CD4-positive, alpha-beta T cell treated with Interleukin-6 at 100 ng/mL for 8 hours (primary cell): ENCODE measurements around the gene TLR3.

ENCODE experiments used
- DNase-seq: peaks from one replicate; pipeline ENCODE4 v3.0.0-alpha.2; 2020; ENCODE audit warnings: mixed read lengths, low spot score

The TLR3 gene

GRCh38 chr4:186105647-186106321 lies 36.8 kb downstream of the TLR3 start:
- no peak for DNase-seq

GRCh38 chr4:186107947-186108346 lies 39.0 kb downstream of the TLR3 start:
- no peak for DNase-seq

- no peak for DNase-seq
Observed at GRCh38 chr4:186108391-186108790, 39.4 kb downstream of the TLR3 start.

DNA sequence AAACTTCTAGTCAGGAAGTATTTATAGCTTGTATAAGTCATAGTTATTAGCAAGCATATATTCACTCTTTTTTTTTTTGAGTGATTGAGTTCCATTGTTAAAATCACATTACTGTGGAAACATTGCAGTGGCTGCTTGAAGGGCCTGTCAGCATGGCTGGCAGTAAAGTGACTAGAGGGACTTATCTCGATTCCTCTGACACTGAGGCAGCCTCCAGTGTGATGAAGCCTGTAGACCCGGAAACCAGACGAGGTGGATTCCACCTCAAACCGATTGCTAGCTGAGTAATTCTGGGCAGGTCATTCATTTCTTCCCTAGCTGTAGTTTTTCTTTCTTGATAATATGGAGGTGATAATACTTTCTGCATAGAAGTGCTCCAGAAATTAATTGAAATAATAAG lies 40.3 kb downstream of the TLR3 start:
- DNase-seq: no peak

DNA sequence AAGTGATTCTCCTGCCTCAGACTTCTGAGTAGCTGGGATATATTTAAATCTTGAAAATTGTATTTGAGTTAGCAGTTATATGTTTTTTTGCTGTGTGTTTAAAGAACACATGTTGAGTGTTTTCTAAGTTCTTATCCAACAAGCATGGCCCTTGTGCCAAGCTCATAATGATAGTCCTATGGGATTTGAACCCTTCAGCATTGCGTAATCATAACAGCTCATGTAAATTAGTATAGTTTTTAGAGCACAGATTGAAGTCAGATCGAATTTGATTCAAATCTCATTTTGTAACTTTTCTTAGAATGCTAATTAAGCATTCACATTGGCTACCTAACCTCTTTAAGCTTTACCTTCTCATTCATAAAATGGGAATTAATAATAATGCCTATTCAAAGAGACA lies 47.7 kb downstream of the TLR3 start:
- no peak for DNase-seq

DNA sequence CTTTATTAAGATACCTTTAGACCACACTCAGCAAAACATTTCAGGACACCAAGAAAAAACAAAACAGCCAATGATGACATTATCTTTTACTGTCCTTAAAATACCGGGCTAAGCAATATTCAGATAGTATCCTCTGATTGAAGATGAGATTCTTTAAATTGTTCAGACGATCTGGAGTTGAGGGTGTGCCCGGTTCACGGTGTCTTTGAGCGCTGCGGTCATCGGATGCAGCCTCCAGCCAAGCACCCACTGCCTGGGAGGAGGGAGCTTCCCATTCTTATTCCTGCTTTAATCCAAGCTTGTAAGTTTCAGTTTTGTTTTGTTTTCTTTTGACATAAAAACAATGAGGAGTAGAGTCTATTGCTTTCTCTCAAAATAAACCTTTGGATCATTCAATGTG lies 49.6 kb downstream of the TLR3 start:
- no peak for DNase-seq

- no peak for DNase-seq
Observed at GRCh38 chr4:186121057-186121456, 52.1 kb downstream of the TLR3 start.

GRCh38 chr4:186128842-186129241 lies 59.9 kb downstream of the TLR3 start:
- no peak for DNase-seq

GRCh38 chr4:186131935-186132334 lies 63.0 kb downstream of the TLR3 start:
- no peak for DNase-seq

DNA sequence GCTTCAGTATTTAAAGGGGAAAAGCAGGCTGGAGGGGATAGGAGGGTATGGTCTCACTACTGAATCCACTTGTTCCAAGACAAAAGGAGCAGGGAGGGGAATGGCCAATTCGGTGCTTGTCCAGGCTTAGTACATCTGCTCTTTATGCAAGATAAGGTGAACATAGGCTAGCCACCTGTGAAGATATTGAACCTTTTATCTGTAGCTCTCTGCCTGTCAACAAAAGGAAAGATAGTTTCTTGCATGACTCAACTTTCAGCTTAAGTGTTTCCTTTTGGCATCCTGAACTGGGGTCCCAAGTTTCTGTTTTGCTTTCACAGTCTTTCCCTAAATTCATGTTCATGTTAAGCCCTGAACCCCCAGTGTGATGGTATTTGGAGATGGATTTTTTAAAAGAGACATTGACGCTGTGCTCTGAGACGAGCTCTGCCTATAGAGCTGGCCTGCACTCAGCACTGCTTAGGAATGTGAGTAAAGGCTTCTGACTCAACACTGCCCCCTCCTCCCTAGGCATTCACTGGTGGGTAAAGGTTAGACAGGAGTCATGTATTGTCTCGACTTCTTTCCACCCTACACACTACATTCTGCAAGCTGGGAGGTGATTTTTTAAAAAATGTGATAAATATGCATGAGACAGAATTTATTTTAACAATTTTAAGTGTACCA lies 63.8 kb downstream of the TLR3 start:
- DNase-seq: no peak

GRCh38 chr4:186134257-186134656 lies 65.3 kb downstream of the TLR3 start:
- no peak for DNase-seq

GRCh38 chr4:186134861-186135260 lies 65.9 kb downstream of the TLR3 start:
- DNase-seq: no peak

GRCh38 chr4:186137196-186137794 lies 68.3 kb downstream of the TLR3 start:
- DNase-seq: no peak
